IMR-90 (cell line): ENCODE results near the gene UGT1A1.

Source experiments
- CEBPB ChIP-seq: IDR thresholded peaks from 2 replicates; pipeline ENCODE4 v1.6.1; 2012; ENCODE audit warnings: low read depth, low read length, improper control_type of control experiment
- CHD1 ChIP-seq: IDR thresholded peaks from 2 replicates; pipeline ENCODE4 v1.6.1; 2012; ENCODE audit warnings: low read depth, low read length, improper control_type of control experiment
- CTCF ChIP-seq: conservative IDR thresholded peaks from 2 replicates; pipeline ENCODE4 v1.5.1; 2012; ENCODE audit warnings: mild to moderate bottlenecking, low read depth, low read length, improper control_type of control experiment
- FOS ChIP-seq: fragments of 150-350 bp; IDR thresholded peaks from 2 replicates; pipeline ENCODE4 v1.6.1; 2016; ENCODE audit warnings: low read depth, low read length
- POLR2A ChIP-seq: IDR thresholded peaks from 2 replicates; pipeline ENCODE4 v1.6.1; 2012; ENCODE audit warnings: mild to moderate bottlenecking, low read depth, low read length
- RCOR1 ChIP-seq: IDR thresholded peaks from 2 replicates; pipeline ENCODE4 v1.6.1; 2012; ENCODE audit warnings: mild to moderate bottlenecking, low read length, improper control_type of control experiment; ENCODE audit not compliant: insufficient replicate concordance
- USF2 ChIP-seq: fragments of 150-350 bp; IDR thresholded peaks from 2 replicates; pipeline ENCODE4 v1.6.1; 2017; ENCODE audit warnings: mild to moderate bottlenecking, antibody characterized with exemption, low read length, low read depth

GRCh38 chr2:233821709-233822100, 61.6 kb downstream of the UGT1A1 start:
- TF ChIP-seq POLR2A (no peak), CTCF (no peak), USF2 (no peak), FOS (no peak), RCOR1 (no peak), CHD1 (no peak), CEBPB (no peak)
